Activated CD8-positive, alpha-beta T cell treated with anti-CD3 and anti-CD28 coated beads for 36 hours (primary cell): ENCODE results near the gene MMAB. TPM values are rescaled to one million over a fixed set of nuclear protein-coding genes. Genes with fewer than 3 reads are reported as not detected.

Source experiments
- ATAC-seq: fragments of 200-7000 bp; cut with Tn5 transposase; one replicate; pipeline ENCODE4 v1.10.0; 2021; ENCODE audit warnings: mild to moderate bottlenecking, moderate library complexity
- CTCF ChIA-PET: fragments of 350-600 bp; sonication (Branson Sonifier 250); formaldehyde crosslinking; loops from one replicate; lab custom pipeline; 2021; ENCODE audit warnings: antibody characterized with exemption; lab: Charles Lee
- POLR2A ChIA-PET: fragments of 350-600 bp; sonication (Branson Sonifier 250); formaldehyde crosslinking; loops from one replicate; lab custom pipeline; 2021; ENCODE audit warnings: antibody characterized with exemption; lab: Charles Lee
- DNase-seq: peaks from one replicate; pipeline ENCODE4 v3.0.0-alpha.2; 2020
- H3K27ac Mint-ChIP-seq: one replicate; pipeline ENCODE4 v1.8.0; 2021; ENCODE audit warnings: mild to moderate bottlenecking, mixed read lengths
- H3K27me3 Mint-ChIP-seq: one replicate; pipeline ENCODE4 v1.8.0; 2021; ENCODE audit warnings: mixed read lengths
- H3K36me3 Mint-ChIP-seq: one replicate; pipeline ENCODE4 v1.8.0; 2021; ENCODE audit warnings: low read depth, mixed read lengths
- H3K4me1 Mint-ChIP-seq: one replicate; pipeline ENCODE4 v1.8.0; 2021; ENCODE audit warnings: low read depth, mixed read lengths
- H3K4me3 Mint-ChIP-seq: one replicate; pipeline ENCODE4 v1.8.0; 2021; ENCODE audit warnings: mild to moderate bottlenecking, moderate library complexity, mixed read lengths
- H3K9me3 Mint-ChIP-seq: one replicate; pipeline ENCODE4 v1.8.0; 2021; ENCODE audit warnings: mixed read lengths
- CTCF ChIP-seq: fragments of 200-600 bp; IDR thresholded peaks from one replicate; pipeline ENCODE4 v1.8.0; 2022; ENCODE audit warnings: antibody characterized with exemption, mild to moderate bottlenecking
- intact Hi-C: fragments of 100-400 bp; cut with micrococcal nuclease; formaldehyde crosslinking; loops from one replicate; pipeline ENCODE4 v1.10.0; 2022
- total RNA-seq, 2 experiments: library from RNA; stranded (reverse); gene quantifications; one replicate each; pipeline ENCODE4 v1.2.3, GENCODE V29; 2021

The MMAB gene
- total RNA-seq, 2 experiments from 2014 or later: 60.5 to 60.9 TPM

- no peak for ATAC-seq
- intact Hi-C loops: no loop called here
- ChIA-PET CTCF (no interaction called here), POLR2A (interaction anchor here (1.1 kb wide), 1 partner anchor 81 kb away, joined by 3 read pairs; no protein-coding TSS in a partner anchor)
- no peak for TF ChIP-seq CTCF
- Mint-ChIP-seq H3K27ac (no peak overlapping the region), H3K9me3 (peaks cover 4% of the 10 kb centered on the region), H3K4me3 (no peak overlapping the region), H3K4me1 (no peaks in the 10 kb centered on the region), H3K27me3 (no peaks in the 10 kb centered on the region), H3K36me3 (peaks cover 12% of the 10 kb centered on the region)
- no peak for DNase-seq
These were observed 16.1 kb downstream of the MMAB start for GRCh38 chr12:109557200-109557599.

- no peak for ATAC-seq
- H3K9me3 Mint-ChIP-seq: no peaks in the 10 kb centered on the region
- no peak overlapping the region for H3K27ac Mint-ChIP-seq
- ChIA-PET CTCF (interaction anchor here (1.0 kb wide), 1 partner anchor 42 kb away, joined by 3 read pairs; no protein-coding TSS in a partner anchor), POLR2A (interaction anchor here (1.1 kb wide), 1 partner anchor 83 kb away, joined by 3 read pairs; no protein-coding TSS in a partner anchor)
- no peaks in the 10 kb centered on the region for H3K27me3 Mint-ChIP-seq
- H3K4me3 Mint-ChIP-seq: no peak overlapping the region
- DNase-seq: no peak
- no peaks in the 10 kb centered on the region for H3K36me3 Mint-ChIP-seq
- no peak for TF ChIP-seq CTCF
- H3K4me1 Mint-ChIP-seq: no peaks in the 10 kb centered on the region
- intact Hi-C loops: no loop called here
These were observed 17.6 kb downstream of the MMAB start for GRCh38 chr12:109555431-109556315.

GRCh38 chr12:109554761-109555160, 18.5 kb downstream of the MMAB start:
- ChIA-PET CTCF (no interaction called here), POLR2A (interaction anchor here (0.6 kb wide), 1 partner anchor 182 kb away, joined by 5 read pairs; no protein-coding TSS in a partner anchor)
- H3K9me3 Mint-ChIP-seq: no peaks in the 10 kb centered on the region
- H3K27me3 Mint-ChIP-seq: no peaks in the 10 kb centered on the region
- intact Hi-C loops: no loop called here
- ATAC-seq (no peak), DNase-seq (no peak)
- H3K4me1 Mint-ChIP-seq: no peaks in the 10 kb centered on the region
- H3K36me3 Mint-ChIP-seq: no peaks in the 10 kb centered on the region
- TF ChIP-seq CTCF: no peak
- no peak overlapping the region for H3K4me3 Mint-ChIP-seq
- no peak overlapping the region for H3K27ac Mint-ChIP-seq

- Mint-ChIP-seq H3K4me3 (no peak overlapping the region), H3K27me3 (no peaks in the 10 kb centered on the region), H3K4me1 (no peaks in the 10 kb centered on the region), H3K9me3 (no peaks in the 10 kb centered on the region), H3K27ac (no peak overlapping the region), H3K36me3 (no peaks in the 10 kb centered on the region)
- CTCF ChIA-PET: interaction anchor here (1.7 kb wide), 1 partner anchor 44 kb away, joined by 6 read pairs; no protein-coding TSS in a partner anchor
- no peak for TF ChIP-seq CTCF
- ATAC-seq: no peak
- intact Hi-C loops: no loop called here
- DNase-seq: no peak
- POLR2A ChIA-PET: no interaction called here
These were observed 19.3 kb downstream of the MMAB start for GRCh38 chr12:109553906-109554500.

GRCh38 chr12:109553483-109553882, 19.8 kb downstream of the MMAB start:
- intact Hi-C loops: no loop called here
- no peak overlapping the region for H3K27ac Mint-ChIP-seq
- no peak overlapping the region for H3K4me3 Mint-ChIP-seq
- CTCF ChIA-PET: interaction anchor here (1.7 kb wide), 1 partner anchor 44 kb away, joined by 6 read pairs; no protein-coding TSS in a partner anchor
- H3K36me3 Mint-ChIP-seq: no peaks in the 10 kb centered on the region
- ATAC-seq: no peak
- no peak for TF ChIP-seq CTCF
- H3K4me1 Mint-ChIP-seq: no peaks in the 10 kb centered on the region
- no peaks in the 10 kb centered on the region for H3K27me3 Mint-ChIP-seq
- POLR2A ChIA-PET: no interaction called here
- no peaks in the 10 kb centered on the region for H3K9me3 Mint-ChIP-seq
- DNase-seq: no peak
